OCI-LY7 (cell line): ENCODE data around the gene ABRAXAS1.

Source experiments
- EZH2phosphoT487 ChIP-seq: fragments of 200-600 bp; sonication (generic); IDR thresholded peaks from 2 replicates; pipeline ENCODE4 v1.6.1; 2018; ENCODE audit warnings: low read depth, borderline replicate concordance, mild to moderate bottlenecking, mixed run types, antibody characterized with exemption, low read length, moderate library complexity, mixed read lengths
- TF ChIP-seq, protein P1 (sequence below): fragments of 200-600 bp; sonication (generic); conservative IDR thresholded peaks from 2 replicates; pipeline ENCODE4 v1.5.1; 2014; ENCODE audit warnings: mild to moderate bottlenecking, antibody characterized with exemption, low read length, moderate library complexity, mixed read lengths

DNA sequence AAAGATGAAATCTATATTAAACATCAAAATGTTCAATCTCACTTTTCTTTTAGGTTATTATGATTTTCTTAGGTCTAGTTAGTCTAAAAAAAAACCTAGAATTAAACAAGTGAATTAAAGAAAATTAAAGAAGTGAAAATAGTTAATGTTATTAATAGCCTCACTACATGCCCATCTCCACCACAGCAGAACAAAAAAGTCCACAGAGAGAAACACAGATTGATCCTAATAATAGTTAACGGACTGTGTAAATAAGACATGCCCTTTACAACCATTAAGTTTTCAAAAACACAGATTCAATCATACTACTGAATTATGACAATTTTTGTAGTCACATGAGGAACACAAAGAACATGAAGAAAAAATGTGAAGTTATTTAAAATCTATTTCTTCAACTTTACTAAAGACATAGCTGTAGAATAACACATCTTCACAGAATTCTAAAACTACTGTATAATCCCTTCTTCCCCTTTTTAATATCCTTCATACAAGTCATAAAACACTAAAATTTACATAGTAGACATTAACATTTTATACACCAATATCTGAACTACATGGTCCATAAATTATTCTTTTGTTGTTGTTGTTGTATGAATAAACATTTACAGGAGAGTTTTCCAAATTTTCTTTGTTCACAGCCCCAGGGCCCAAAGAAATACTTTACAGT, 44.6 kb downstream of the ABRAXAS1 start:
- TF ChIP-seq, protein P1, sequence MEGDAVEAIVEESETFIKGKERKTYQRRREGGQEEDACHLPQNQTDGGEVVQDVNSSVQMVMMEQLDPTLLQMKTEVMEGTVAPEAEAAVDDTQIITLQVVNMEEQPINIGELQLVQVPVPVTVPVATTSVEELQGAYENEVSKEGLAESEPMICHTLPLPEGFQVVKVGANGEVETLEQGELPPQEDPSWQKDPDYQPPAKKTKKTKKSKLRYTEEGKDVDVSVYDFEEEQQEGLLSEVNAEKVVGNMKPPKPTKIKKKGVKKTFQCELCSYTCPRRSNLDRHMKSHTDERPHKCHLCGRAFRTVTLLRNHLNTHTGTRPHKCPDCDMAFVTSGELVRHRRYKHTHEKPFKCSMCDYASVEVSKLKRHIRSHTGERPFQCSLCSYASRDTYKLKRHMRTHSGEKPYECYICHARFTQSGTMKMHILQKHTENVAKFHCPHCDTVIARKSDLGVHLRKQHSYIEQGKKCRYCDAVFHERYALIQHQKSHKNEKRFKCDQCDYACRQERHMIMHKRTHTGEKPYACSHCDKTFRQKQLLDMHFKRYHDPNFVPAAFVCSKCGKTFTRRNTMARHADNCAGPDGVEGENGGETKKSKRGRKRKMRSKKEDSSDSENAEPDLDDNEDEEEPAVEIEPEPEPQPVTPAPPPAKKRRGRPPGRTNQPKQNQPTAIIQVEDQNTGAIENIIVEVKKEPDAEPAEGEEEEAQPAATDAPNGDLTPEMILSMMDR = no peak
- no peak for TF ChIP-seq EZH2phosphoT487
